HG03108 (cell line): ENCODE results near the gene RAB40C.
A peak's percentile ranks its signal among the peaks of the same experiment; 100 is the strongest.
"Not testable (repeated sequence)": the region's sequence is repeated elsewhere in the genome, so short reads cannot be mapped to it uniquely, and the experiment has no call there.

Source experiments
- ATAC-seq: cut with Tn5 transposase; IDR thresholded peaks from one replicate; pipeline ENCODE4 v1.9.1; 2021; ENCODE audit warnings: moderate library complexity; ENCODE audit not compliant: unreplicated experiment

Gene RAB40C

GRCh38 chr16:588889-589657 is 793 bp upstream of the RAB40C start:
- peak; percentile 69 for ATAC-seq

GRCh38 chr16:590188-590814 is 435 bp downstream of the RAB40C start:
- no peak for ATAC-seq

GRCh38 chr16:590815-591200 is 942 bp downstream of the RAB40C start:
- ATAC-seq, result no peak

GRCh38 chr16:591231-591630 is 1.4 kb downstream of the RAB40C start:
- no peak for ATAC-seq

GRCh38 chr16:591892-592517 is 2.1 kb downstream of the RAB40C start:
- no peak for ATAC-seq

GRCh38 chr16:592518-593306 is 2.8 kb downstream of the RAB40C start:
- ATAC-seq, result no peak

- no peak for ATAC-seq
Measured at GRCh38 chr16:593406-593805, 3.5 kb downstream of the RAB40C start.

- no peak for ATAC-seq
Measured at GRCh38 chr16:593807-594206, 3.9 kb downstream of the RAB40C start.

GRCh38 chr16:595094-595528 is 5.2 kb downstream of the RAB40C start:
- no peak for ATAC-seq

- ATAC-seq, result no peak
Measured at GRCh38 chr16:595942-596735, 6.3 kb downstream of the RAB40C start.

- ATAC-seq, result no peak
Measured at GRCh38 chr16:596736-597060, 6.8 kb downstream of the RAB40C start.

- not testable (repeated sequence) for ATAC-seq
Measured at GRCh38 chr16:597655-598054, 7.8 kb downstream of the RAB40C start.

GRCh38 chr16:598823-599739 is 9.2 kb downstream of the RAB40C start:
- no peak for ATAC-seq

GRCh38 chr16:600781-601180 is 10.9 kb downstream of the RAB40C start:
- ATAC-seq, result no peak

- ATAC-seq, result no peak
Measured at GRCh38 chr16:603933-604332, 14.1 kb downstream of the RAB40C start.

GRCh38 chr16:606656-607307 is 16.9 kb downstream of the RAB40C start:
- no peak for ATAC-seq

GRCh38 chr16:608019-608418 is 18.2 kb downstream of the RAB40C start:
- ATAC-seq, result no peak

- ATAC-seq, result no peak
Measured at GRCh38 chr16:609316-609715, 19.4 kb downstream of the RAB40C start.

- ATAC-seq, result no peak
Measured at GRCh38 chr16:609984-610383, 20.1 kb downstream of the RAB40C start.
